ENCODE measurements around the gene JAKMIP3. TPM values are rescaled to one million over a fixed set of nuclear protein-coding genes. Genes with fewer than 3 reads are reported as not detected.

Gene JAKMIP3
- total RNA-seq, 2 experiments from 2014 or later = 0.19 to 0.38 TPM

- H3K4me1 Mint-ChIP-seq = peaks cover 1% of the 10 kb centered on the region
- no peak overlapping the region for H3K27ac Mint-ChIP-seq
- ATAC-seq (no peak), DNase-seq (peak; percentile 33)
- peaks cover 29% of the 10 kb centered on the region for H3K27me3 Mint-ChIP-seq
- CTCF ChIA-PET = no interaction called here
- no peaks in the 10 kb centered on the region for H3K36me3 Mint-ChIP-seq
- H3K9me3 Mint-ChIP-seq (ENCODE audit: low read depth) = no peaks in the 10 kb centered on the region
- no peak overlapping the region for H3K4me3 Mint-ChIP-seq
Measured at GRCh38 chr10:132063432-132063831, 2.3 kb upstream of the JAKMIP3 start.

- Mint-ChIP-seq H3K9me3 (ENCODE audit: low read depth) (no peaks in the 10 kb centered on the region), H3K27me3 (peaks cover 29% of the 10 kb centered on the region), H3K4me3 (no peak overlapping the region), H3K4me1 (no peaks in the 10 kb centered on the region), H3K27ac (no peak overlapping the region), H3K36me3 (no peaks in the 10 kb centered on the region)
- ATAC-seq (no peak), DNase-seq (peak; percentile 34)
- CTCF ChIA-PET = no interaction called here
Measured at GRCh38 chr10:132064082-132064755, 1.5 kb upstream of the JAKMIP3 start.

- Mint-ChIP-seq H3K4me1 (no peaks in the 10 kb centered on the region), H3K36me3 (no peaks in the 10 kb centered on the region), H3K27me3 (peaks cover 26% of the 10 kb centered on the region), H3K27ac (no peak overlapping the region), H3K9me3 (ENCODE audit: low read depth) (no peaks in the 10 kb centered on the region), H3K4me3 (no peak overlapping the region)
- ATAC-seq = no peak
- CTCF ChIA-PET = no interaction called here
- peak; percentile 23 for DNase-seq
Measured at GRCh38 chr10:132064771-132065437, 842 bp upstream of the JAKMIP3 start.

GRCh38 chr10:132066186-132066585, 440 bp downstream of the JAKMIP3 start:
- no peaks in the 10 kb centered on the region for H3K4me1 Mint-ChIP-seq
- peak overlapping the region; percentile 54 for H3K4me3 Mint-ChIP-seq
- no peaks in the 10 kb centered on the region for H3K36me3 Mint-ChIP-seq
- ATAC-seq = no peak
- no peak for DNase-seq
- H3K27ac Mint-ChIP-seq = no peak overlapping the region
- H3K27me3 Mint-ChIP-seq = peaks cover 23% of the 10 kb centered on the region
- H3K9me3 Mint-ChIP-seq (ENCODE audit: low read depth) = no peaks in the 10 kb centered on the region
- CTCF ChIA-PET = no interaction called here

- H3K9me3 Mint-ChIP-seq (ENCODE audit: low read depth) = no peaks in the 10 kb centered on the region
- H3K27me3 Mint-ChIP-seq = peaks cover 23% of the 10 kb centered on the region
- no peak for ATAC-seq
- CTCF ChIA-PET = no interaction called here
- no peak for DNase-seq
- no peaks in the 10 kb centered on the region for H3K36me3 Mint-ChIP-seq
- H3K4me3 Mint-ChIP-seq = no peak overlapping the region
- no peak overlapping the region for H3K27ac Mint-ChIP-seq
- H3K4me1 Mint-ChIP-seq = no peaks in the 10 kb centered on the region
Measured at GRCh38 chr10:132066812-132067211, 1.1 kb downstream of the JAKMIP3 start.

- Mint-ChIP-seq H3K36me3 (no peaks in the 10 kb centered on the region), H3K4me3 (no peak overlapping the region), H3K27ac (no peak overlapping the region), H3K9me3 (ENCODE audit: low read depth) (no peaks in the 10 kb centered on the region), H3K4me1 (no peaks in the 10 kb centered on the region), H3K27me3 (peaks cover 24% of the 10 kb centered on the region)
- CTCF ChIA-PET = interaction anchor here (1.7 kb wide), 1 partner anchor 74 kb away, joined by 5 read pairs; no protein-coding TSS in a partner anchor
- ATAC-seq (no peak), DNase-seq (no peak)
Measured at GRCh38 chr10:132068431-132069121, 2.8 kb downstream of the JAKMIP3 start.

- Mint-ChIP-seq H3K27me3 (peaks cover 24% of the 10 kb centered on the region), H3K9me3 (ENCODE audit: low read depth) (no peaks in the 10 kb centered on the region), H3K4me1 (no peaks in the 10 kb centered on the region), H3K27ac (no peak overlapping the region), H3K36me3 (no peaks in the 10 kb centered on the region), H3K4me3 (no peak overlapping the region)
- DNase-seq = no peak
- no peak for ATAC-seq
- CTCF ChIA-PET = interaction anchor here (1.7 kb wide), 1 partner anchor 73 kb away, joined by 5 read pairs; no protein-coding TSS in a partner anchor
Measured at GRCh38 chr10:132069122-132069848, 3.5 kb downstream of the JAKMIP3 start.

GRCh38 chr10:132069849-132070182, 4.1 kb downstream of the JAKMIP3 start:
- Mint-ChIP-seq H3K36me3 (no peaks in the 10 kb centered on the region), H3K27ac (no peak overlapping the region), H3K4me1 (no peaks in the 10 kb centered on the region), H3K27me3 (peaks cover 24% of the 10 kb centered on the region), H3K4me3 (no peak overlapping the region), H3K9me3 (ENCODE audit: low read depth) (no peaks in the 10 kb centered on the region)
- CTCF ChIA-PET = interaction anchor here (1.7 kb wide), 1 partner anchor 73 kb away, joined by 5 read pairs; no protein-coding TSS in a partner anchor
- no peak for DNase-seq
- ATAC-seq = no peak

GRCh38 chr10:132070724-132071123, 5.0 kb downstream of the JAKMIP3 start:
- DNase-seq (no peak), ATAC-seq (no peak)
- no peaks in the 10 kb centered on the region for H3K9me3 Mint-ChIP-seq (ENCODE audit: low read depth)
- H3K27ac Mint-ChIP-seq = no peak overlapping the region
- H3K27me3 Mint-ChIP-seq = peaks cover 18% of the 10 kb centered on the region
- no peak overlapping the region for H3K4me3 Mint-ChIP-seq
- H3K36me3 Mint-ChIP-seq = no peaks in the 10 kb centered on the region
- no peaks in the 10 kb centered on the region for H3K4me1 Mint-ChIP-seq
- CTCF ChIA-PET = no interaction called here

- CTCF ChIA-PET = no interaction called here
Measured at GRCh38 chr10:132071667-132072066, 5.9 kb downstream of the JAKMIP3 start.

GRCh38 chr10:132075909-132076577, 10.3 kb downstream of the JAKMIP3 start:
- Mint-ChIP-seq H3K4me1 (no peaks in the 10 kb centered on the region), H3K9me3 (ENCODE audit: low read depth) (no peaks in the 10 kb centered on the region), H3K36me3 (no peaks in the 10 kb centered on the region), H3K27ac (no peak overlapping the region), H3K27me3 (peaks cover 13% of the 10 kb centered on the region), H3K4me3 (no peak overlapping the region)
- ATAC-seq (no peak), DNase-seq (no peak)
- CTCF ChIA-PET = no interaction called here

More at GRCh38 chr10:132071667-132072066, 5.9 kb downstream of the JAKMIP3 start:
- no peak for ATAC-seq
- DNase-seq = no peak
- Mint-ChIP-seq H3K36me3 (no peaks in the 10 kb centered on the region), H3K27me3 (peaks cover 9% of the 10 kb centered on the region), H3K9me3 (ENCODE audit: low read depth) (no peaks in the 10 kb centered on the region), H3K4me1 (no peaks in the 10 kb centered on the region), H3K4me3 (no peak overlapping the region), H3K27ac (no peak overlapping the region)

- Mint-ChIP-seq H3K36me3 (no peaks in the 10 kb centered on the region), H3K4me1 (no peaks in the 10 kb centered on the region), H3K4me3 (no peak overlapping the region), H3K27ac (no peak overlapping the region), H3K9me3 (ENCODE audit: low read depth) (no peaks in the 10 kb centered on the region), H3K27me3 (peaks cover 12% of the 10 kb centered on the region)
- CTCF ChIA-PET = no interaction called here
- DNase-seq (no peak), ATAC-seq (no peak)
Measured at GRCh38 chr10:132076578-132077081, 10.9 kb downstream of the JAKMIP3 start.

- CTCF ChIA-PET = no interaction called here
- Mint-ChIP-seq H3K4me1 (no peaks in the 10 kb centered on the region), H3K9me3 (ENCODE audit: low read depth) (no peaks in the 10 kb centered on the region), H3K36me3 (no peaks in the 10 kb centered on the region), H3K27me3 (peaks cover 12% of the 10 kb centered on the region), H3K27ac (no peak overlapping the region), H3K4me3 (no peak overlapping the region)
- DNase-seq (no peak), ATAC-seq (no peak)
Measured at GRCh38 chr10:132077091-132077490, 11.3 kb downstream of the JAKMIP3 start.

All from activated CD8-positive, alpha-beta memory T cell treated with anti-CD3 and anti-CD28 coated beads, Interleukin-2, amount 10 ng/mL, durations not matched to agents 7 days and 5 days (primary cell).